GM19324 (cell line): ENCODE data around the gene ADAR.

Experiments used
- ATAC-seq: cut with Tn5 transposase; IDR thresholded peaks from one replicate; pipeline ENCODE4 v1.9.1; 2021; ENCODE audit warnings: mild to moderate bottlenecking, moderate library complexity; ENCODE audit not compliant: unreplicated experiment, low FRiP score

Gene ADAR

GRCh38 chr1:154533952-154534844 is 73.8 kb downstream of the ADAR start:
- no peak for ATAC-seq
